ENCODE measurements around the gene F13A1. TPM values are rescaled to one million over a fixed set of nuclear protein-coding genes. Genes with fewer than 3 reads are reported as not detected.

The F13A1 gene
- polyA plus RNA-seq, 3 donors from 2014 or later = 1.7 to 16.0 (median 2.1) TPM

DNA sequence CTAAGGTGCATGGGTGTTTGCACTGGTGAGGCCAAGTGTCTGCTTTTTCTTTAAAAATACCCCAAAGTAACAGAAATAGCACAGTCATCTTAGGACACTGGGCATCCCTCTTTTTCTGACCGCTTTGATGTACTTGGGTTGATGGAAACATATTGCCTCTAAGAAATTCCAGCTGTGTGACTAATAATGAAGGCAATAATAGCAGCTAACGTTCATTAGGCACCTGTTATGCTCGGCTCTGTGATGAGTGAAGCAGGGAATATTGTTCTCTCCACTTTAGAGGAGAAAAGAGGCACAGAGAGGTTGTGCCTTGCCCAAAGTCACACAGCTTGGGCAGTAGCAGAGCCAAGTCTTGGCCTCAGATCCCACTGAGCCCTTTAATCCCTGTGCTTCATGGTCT, 100.7 kb downstream of the F13A1 start:
- no peaks in the 10 kb centered on the region for H3K4me1 Mint-ChIP-seq
- H3K27me3 Mint-ChIP-seq (ENCODE audit: low read depth in 3 of 3) = peaks cover 0 to 5% (median 0%) of the 10 kb centered on the region in 3 donors
- no peaks in the 10 kb centered on the region for H3K9me3 Mint-ChIP-seq
- H3K27ac Mint-ChIP-seq = no peak overlapping the region
- DNase-seq = no peak
- H3K36me3 Mint-ChIP-seq = no peaks in the 10 kb centered on the region
- no peak overlapping the region for H3K4me3 Mint-ChIP-seq

DNA sequence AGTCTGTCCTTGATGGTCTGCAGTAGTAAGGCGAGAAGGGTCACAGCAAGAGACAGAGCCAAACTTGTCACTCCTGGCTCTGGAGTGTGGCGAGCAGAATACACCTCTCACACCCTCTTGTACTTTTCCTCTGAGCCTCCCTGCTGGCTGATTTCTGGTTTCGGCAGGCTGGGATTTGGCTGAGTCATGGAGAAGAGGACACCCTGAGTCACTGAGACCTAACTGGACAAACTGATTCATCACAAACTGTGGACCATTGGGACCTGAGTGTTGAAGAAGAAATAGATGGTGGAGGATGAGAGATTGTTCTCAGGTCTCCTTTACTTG, 101.7 kb downstream of the F13A1 start:
- Mint-ChIP-seq H3K4me1 (no peaks in the 10 kb centered on the region), H3K4me3 (no peak overlapping the region), H3K36me3 (no peaks in the 10 kb centered on the region), H3K27me3 (ENCODE audit: low read depth in 3 of 3) (peaks cover 0 to 5% (median 0%) of the 10 kb centered on the region in 3 donors), H3K9me3 (no peaks in the 10 kb centered on the region), H3K27ac (no peak overlapping the region)
- no peak for DNase-seq

DNA sequence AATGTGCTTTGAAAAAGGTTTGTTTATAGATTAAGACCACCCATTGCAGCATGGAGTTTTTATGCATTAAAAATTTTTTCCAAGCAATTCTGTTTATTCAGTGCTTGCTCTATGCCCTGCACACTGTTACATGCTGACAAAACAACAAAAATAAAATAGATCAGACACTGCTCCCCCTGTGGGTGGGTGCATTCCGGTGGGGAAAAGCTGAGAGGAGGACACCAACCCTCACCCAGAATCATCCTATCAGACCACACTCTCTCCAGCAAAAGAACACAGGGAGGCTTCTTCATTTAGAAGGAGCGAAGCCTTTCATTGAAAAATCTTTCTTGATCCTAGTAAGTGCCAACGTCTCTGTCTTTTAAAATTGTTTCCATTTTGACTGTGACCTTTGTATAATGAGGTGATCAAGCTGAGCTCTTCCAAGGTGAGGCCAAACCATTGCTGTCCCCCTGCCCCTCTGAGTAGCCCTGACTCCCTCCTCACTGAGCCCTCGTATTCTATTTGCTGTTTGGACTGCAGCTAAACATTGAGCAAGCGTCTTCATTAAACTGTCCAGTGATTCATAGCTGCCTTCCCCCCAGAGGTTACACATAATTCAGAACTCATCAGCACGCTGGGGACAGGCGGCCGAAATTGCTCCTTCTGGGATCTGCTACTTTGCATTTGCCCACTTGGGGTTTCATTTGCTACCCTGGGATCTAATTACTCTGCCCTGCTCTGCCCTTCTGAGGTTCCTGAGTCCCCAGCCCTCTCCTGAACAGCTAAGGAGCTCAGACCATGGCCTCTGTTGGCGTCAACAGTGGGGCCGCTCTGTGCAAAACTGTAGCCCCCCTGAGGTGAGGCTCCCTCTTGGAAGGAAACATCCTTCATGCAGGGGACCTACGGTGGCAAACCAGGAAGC, 102.4 kb downstream of the F13A1 start:
- Mint-ChIP-seq H3K27ac (no peak overlapping the region), H3K4me1 (no peaks in the 10 kb centered on the region), H3K4me3 (no peak overlapping the region)

GRCh38 chr6:6210994-6211393, 109.5 kb downstream of the F13A1 start:
- H3K27me3 Mint-ChIP-seq (ENCODE audit: low read depth in 3 of 3) = peaks cover 2 to 10% (median 5%) of the 10 kb centered on the region in 3 donors
- no peak overlapping the region for H3K27ac Mint-ChIP-seq
- peaks cover 1 to 17% (median 6%) of the 10 kb centered on the region in 6 donors for H3K9me3 Mint-ChIP-seq

More for the DNA sequence above, 102.4 kb downstream of the F13A1 start:
- no peaks in the 10 kb centered on the region for H3K36me3 Mint-ChIP-seq
- no peak for DNase-seq
- H3K27me3 Mint-ChIP-seq (ENCODE audit: low read depth in 3 of 3) = peaks cover 0 to 5% (median 0%) of the 10 kb centered on the region in 3 donors
- no peaks in the 10 kb centered on the region for H3K9me3 Mint-ChIP-seq

DNA sequence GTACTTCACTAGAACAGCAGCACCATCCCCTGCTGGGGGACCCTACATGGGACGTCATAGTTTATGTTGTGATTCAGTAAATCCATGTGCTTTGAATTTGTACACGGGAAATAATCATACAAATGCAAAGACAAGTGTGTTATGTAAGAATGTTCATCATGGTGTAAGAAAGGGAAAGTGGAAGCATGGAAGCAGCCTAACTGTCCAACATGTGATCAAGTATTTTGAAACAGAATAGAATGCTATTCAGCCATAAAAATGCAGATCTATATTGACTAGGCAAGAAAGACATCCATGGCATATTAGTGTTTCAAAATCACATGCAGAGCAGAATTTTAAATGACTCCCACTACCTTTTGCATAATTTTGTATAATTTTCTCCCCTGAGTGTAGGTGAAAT, 117.6 kb downstream of the F13A1 start:
- Mint-ChIP-seq H3K27ac (no peak overlapping the region), H3K9me3 (peaks cover 0 to 10% (median 2%) of the 10 kb centered on the region in 6 donors), H3K4me3 (no peak overlapping the region), H3K4me1 (no peaks in the 10 kb centered on the region), H3K36me3 (peaks cover 0 to 3% (median 0%) of the 10 kb centered on the region in 3 donors), H3K27me3 (ENCODE audit: low read depth in 3 of 3) (peaks cover 0 to 16% (median 9%) of the 10 kb centered on the region in 3 donors)
- DNase-seq = no peak

More at GRCh38 chr6:6210994-6211393, 109.5 kb downstream of the F13A1 start:
- H3K4me3 Mint-ChIP-seq = no peak overlapping the region
- no peak for DNase-seq
- H3K36me3 Mint-ChIP-seq = peaks cover 0 to 3% (median 0%) of the 10 kb centered on the region in 3 donors
- no peaks in the 10 kb centered on the region for H3K4me1 Mint-ChIP-seq

DNA sequence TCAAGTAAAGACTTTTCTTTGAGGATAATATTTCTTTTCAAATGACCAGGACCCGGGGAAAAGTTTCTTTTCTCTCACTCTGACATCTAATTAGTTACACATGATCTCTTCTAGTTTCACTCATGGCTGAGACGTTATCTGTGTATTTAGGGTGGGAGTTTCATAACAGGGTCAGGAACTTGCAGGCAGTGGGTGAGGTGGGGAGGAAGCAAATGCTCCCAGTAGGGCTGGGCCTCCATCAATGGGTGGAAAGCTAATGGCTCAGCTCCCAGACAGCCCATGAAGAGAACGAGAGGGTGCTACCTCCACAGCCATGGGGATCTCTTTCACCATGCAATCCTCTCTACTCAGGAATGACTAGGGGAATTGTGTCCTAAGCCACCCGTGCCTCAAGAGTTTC, 119.3 kb downstream of the F13A1 start:
- no peaks in the 10 kb centered on the region for H3K4me1 Mint-ChIP-seq
- peaks cover 0 to 10% (median 4%) of the 10 kb centered on the region in 3 donors for H3K27me3 Mint-ChIP-seq (ENCODE audit: low read depth in 3 of 3)
- H3K9me3 Mint-ChIP-seq = peaks cover 0 to 10% (median 0%) of the 10 kb centered on the region in 6 donors
- DNase-seq = no peak
- no peak overlapping the region for H3K27ac Mint-ChIP-seq
- no peaks in the 10 kb centered on the region for H3K36me3 Mint-ChIP-seq
- no peak overlapping the region for H3K4me3 Mint-ChIP-seq

- no peaks in the 10 kb centered on the region for H3K36me3 Mint-ChIP-seq
- H3K27me3 Mint-ChIP-seq (ENCODE audit: low read depth in 3 of 3) = peaks cover 0 to 10% (median 4%) of the 10 kb centered on the region in 3 donors
- no peak overlapping the region for H3K27ac Mint-ChIP-seq
- H3K4me1 Mint-ChIP-seq = no peaks in the 10 kb centered on the region
- no peak for DNase-seq
- H3K4me3 Mint-ChIP-seq = no peak overlapping the region
- H3K9me3 Mint-ChIP-seq = peaks cover 0 to 10% (median 0%) of the 10 kb centered on the region in 6 donors
Observed at GRCh38 chr6:6199678-6200077, 120.8 kb downstream of the F13A1 start.

- Mint-ChIP-seq H3K36me3 (no peaks in the 10 kb centered on the region), H3K27me3 (ENCODE audit: low read depth in 3 of 3) (peaks cover 0 to 5% (median 5%) of the 10 kb centered on the region in 3 donors), H3K4me1 (no peaks in the 10 kb centered on the region), H3K4me3 (no peak overlapping the region), H3K9me3 (peaks cover 0 to 10% (median 0%) of the 10 kb centered on the region in 6 donors), H3K27ac (no peak overlapping the region)
- DNase-seq = no peak
Observed at GRCh38 chr6:6196762-6197161, 123.7 kb downstream of the F13A1 start.

DNA sequence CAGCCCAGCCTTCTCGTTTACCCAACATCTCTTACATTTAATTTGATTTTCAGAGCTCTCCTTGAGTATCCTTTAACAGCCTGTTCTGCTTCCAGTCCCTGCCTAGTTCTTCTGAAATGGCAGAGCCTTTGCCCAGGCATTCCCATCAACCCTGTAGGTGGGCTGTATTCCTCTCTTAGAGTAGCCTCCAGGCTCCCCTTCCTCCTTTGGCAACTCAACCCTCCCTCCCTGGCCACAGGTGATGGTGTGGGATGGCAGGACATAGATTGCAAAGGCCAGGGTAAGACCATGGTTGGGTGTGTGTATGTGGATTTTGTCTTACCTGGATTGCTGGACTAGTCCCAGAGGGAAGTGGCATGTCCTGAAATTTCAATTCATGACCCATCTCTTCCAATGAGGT, 125.4 kb downstream of the F13A1 start:
- H3K27ac Mint-ChIP-seq = no peak overlapping the region
- no peaks in the 10 kb centered on the region for H3K36me3 Mint-ChIP-seq
- H3K4me1 Mint-ChIP-seq = no peaks in the 10 kb centered on the region
- H3K9me3 Mint-ChIP-seq = peaks cover 0 to 7% (median 0%) of the 10 kb centered on the region in 6 donors
- no peak overlapping the region for H3K4me3 Mint-ChIP-seq
- no peak for DNase-seq
- H3K27me3 Mint-ChIP-seq (ENCODE audit: low read depth in 3 of 3) = peaks cover 4 to 5% (median 5%) of the 10 kb centered on the region in 3 donors

DNA sequence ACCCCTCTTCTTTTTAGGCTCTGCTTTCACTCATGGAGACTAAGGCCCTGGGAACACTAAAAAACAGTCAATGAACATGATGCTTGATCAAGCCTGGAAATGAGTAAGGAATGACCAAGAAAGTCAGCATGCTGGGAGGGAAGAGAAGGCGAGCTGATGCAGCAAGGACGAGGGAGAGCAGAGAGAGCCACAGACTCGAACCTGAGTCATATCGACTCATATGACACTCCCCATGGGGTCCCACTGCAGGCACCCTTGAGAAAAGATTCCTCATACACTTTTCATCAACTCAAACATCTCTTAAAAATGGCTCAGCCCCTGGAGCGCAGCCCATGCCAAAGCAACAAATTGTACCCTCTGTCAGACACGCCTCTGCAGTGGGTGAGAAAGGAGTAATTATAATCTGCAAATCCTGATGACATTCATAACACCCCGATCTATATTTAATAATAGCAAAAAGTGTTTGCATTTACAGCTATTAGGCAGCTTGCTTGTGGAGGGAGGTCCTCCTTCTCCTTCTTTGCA, 127.2 kb downstream of the F13A1 start:
- H3K27ac Mint-ChIP-seq = no peak overlapping the region
- H3K36me3 Mint-ChIP-seq = no peaks in the 10 kb centered on the region
- DNase-seq = no peak
- no peaks in the 10 kb centered on the region for H3K4me1 Mint-ChIP-seq
- H3K4me3 Mint-ChIP-seq = no peak overlapping the region
- H3K9me3 Mint-ChIP-seq = no peaks in the 10 kb centered on the region
- H3K27me3 Mint-ChIP-seq (ENCODE audit: low read depth in 3 of 3) = peaks cover 3 to 5% (median 5%) of the 10 kb centered on the region in 3 donors

DNA sequence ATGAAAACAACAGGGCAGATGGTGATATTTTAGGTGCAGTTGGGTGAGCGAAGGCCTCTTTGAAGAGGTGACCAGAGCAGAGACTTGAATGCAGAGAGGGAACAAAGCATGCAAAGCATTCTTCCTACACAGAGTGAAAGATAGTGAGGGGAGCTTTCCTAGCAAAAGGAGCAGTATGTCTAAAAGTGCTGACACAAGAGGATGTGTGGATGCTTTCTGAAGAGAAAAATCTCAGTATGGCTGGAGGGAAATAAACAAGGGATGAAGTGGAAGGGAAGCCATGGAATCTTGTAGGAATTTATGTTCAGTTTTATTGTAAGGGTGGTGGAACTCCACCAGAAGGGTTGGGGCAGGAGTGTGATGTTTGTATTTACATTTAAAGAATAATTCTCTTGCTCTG, 128.6 kb downstream of the F13A1 start:
- no peak overlapping the region for H3K27ac Mint-ChIP-seq
- no peak for DNase-seq
- H3K4me1 Mint-ChIP-seq = no peaks in the 10 kb centered on the region
- no peak overlapping the region for H3K4me3 Mint-ChIP-seq
- H3K27me3 Mint-ChIP-seq (ENCODE audit: low read depth in 3 of 3) = peaks cover 3 to 6% (median 5%) of the 10 kb centered on the region in 3 donors
- no peaks in the 10 kb centered on the region for H3K9me3 Mint-ChIP-seq
- no peaks in the 10 kb centered on the region for H3K36me3 Mint-ChIP-seq

DNA sequence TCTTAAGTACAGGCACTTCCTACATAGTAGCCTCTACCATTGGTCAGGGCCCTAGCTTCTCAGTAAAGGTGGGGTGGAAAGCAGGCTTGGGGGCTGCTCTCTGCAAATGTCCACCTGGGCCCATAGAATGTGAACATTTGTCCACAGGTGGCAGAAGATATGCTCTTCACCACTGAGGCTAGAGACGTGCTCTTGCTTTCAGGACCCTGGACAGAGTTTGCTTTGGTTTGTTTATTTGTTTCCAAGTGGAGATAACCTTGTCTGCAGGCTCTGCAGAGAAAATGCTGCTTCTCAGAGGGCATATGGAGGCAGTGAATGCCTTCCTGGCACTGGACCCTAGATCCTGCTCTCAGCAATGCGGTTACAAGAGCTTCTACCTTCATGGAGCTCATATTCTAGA, 129.0 kb downstream of the F13A1 start:
- H3K27ac Mint-ChIP-seq = no peak overlapping the region
- peaks cover 3 to 6% (median 5%) of the 10 kb centered on the region in 3 donors for H3K27me3 Mint-ChIP-seq (ENCODE audit: low read depth in 3 of 3)
- H3K36me3 Mint-ChIP-seq = no peaks in the 10 kb centered on the region
- no peaks in the 10 kb centered on the region for H3K4me1 Mint-ChIP-seq
- H3K4me3 Mint-ChIP-seq = no peak overlapping the region
- DNase-seq = no peak
- no peaks in the 10 kb centered on the region for H3K9me3 Mint-ChIP-seq

DNA sequence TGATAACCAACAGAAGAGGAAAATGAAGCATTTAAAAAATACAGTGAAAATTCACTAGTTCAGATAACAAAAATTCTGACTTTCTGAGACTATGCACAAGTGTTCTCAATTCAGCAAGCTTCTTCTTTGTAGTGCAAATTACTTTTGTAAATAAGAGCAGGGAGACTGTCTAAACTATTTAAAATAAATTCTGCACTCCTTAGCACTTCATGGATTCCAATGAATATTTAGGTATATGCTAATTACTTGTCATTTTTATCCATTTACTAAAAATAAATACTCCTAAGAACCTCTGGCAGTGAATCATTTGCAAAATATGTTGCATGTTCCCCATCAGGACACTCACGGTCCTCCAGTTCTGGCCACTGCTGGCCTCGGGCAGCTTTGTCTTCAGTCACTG, 139.8 kb downstream of the F13A1 start:
- peaks cover 0 to 3% (median 3%) of the 10 kb centered on the region in 3 donors for H3K27me3 Mint-ChIP-seq (ENCODE audit: low read depth in 3 of 3)
- H3K4me1 Mint-ChIP-seq = no peaks in the 10 kb centered on the region
- no peak overlapping the region for H3K4me3 Mint-ChIP-seq
- no peaks in the 10 kb centered on the region for H3K36me3 Mint-ChIP-seq
- no peak overlapping the region for H3K27ac Mint-ChIP-seq
- no peak for DNase-seq
- H3K9me3 Mint-ChIP-seq = no peaks in the 10 kb centered on the region

DNA sequence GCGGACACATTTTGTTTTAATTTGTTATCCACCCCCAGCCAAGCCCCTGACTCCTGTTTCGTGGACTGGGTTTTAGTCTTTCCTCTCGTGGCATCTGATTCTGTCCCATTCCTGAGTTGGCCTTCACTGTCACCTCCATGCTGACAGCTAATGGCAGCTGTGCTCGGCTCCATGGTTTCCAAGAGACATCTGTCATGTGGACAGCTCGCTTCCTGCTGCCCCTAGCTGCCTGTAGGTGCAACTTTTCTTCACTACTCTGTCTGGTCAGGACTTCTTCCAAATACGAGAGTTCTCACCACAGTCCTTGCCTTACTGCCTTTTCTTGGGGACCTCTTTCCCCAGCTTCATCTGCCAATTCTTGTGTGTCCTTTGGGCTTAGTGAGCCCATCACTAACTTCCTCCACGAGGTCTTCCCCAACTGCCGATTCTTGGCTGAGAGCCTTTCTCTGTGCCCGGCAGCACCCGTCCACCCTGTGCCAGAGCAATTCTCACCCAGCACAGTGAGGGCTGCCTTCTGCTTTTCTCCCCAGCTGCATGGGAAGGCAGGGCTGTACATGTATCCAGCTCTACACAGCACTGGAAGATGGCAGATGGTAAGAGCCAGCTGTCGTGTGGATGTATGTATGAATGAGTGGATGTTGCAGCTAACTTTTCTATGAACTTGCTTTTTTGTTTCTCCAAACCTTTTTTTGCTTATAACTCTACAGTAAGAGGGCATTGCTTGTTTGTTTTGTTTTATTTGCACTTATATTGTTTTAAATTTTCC, 140.4 kb downstream of the F13A1 start:
- Mint-ChIP-seq H3K36me3 (no peaks in the 10 kb centered on the region), H3K4me1 (no peaks in the 10 kb centered on the region), H3K27ac (no peak overlapping the region), H3K27me3 (ENCODE audit: low read depth in 3 of 3) (peaks cover 0 to 3% (median 3%) of the 10 kb centered on the region in 3 donors), H3K4me3 (no peak overlapping the region), H3K9me3 (no peaks in the 10 kb centered on the region)
- no peak for DNase-seq
